Stomach smooth muscle (tissue), 2 donors: ENCODE results near the gene TRIM40.

ENCODE experiments used
- H3K27ac ChIP-seq: one replicate; pipeline ENCODE4 v1.7.0; 2013; ENCODE audit warnings: mild to moderate bottlenecking, low read length, inconsistent platforms
- H3K27me3 ChIP-seq, 2 donors: one replicate each; pipeline ENCODE4 v1.7.0; 2013; ENCODE audit warnings: low read length in 2 of 2; ENCODE audit not compliant: insufficient read depth in 2 of 2, control insufficient read depth in 1 of 2
- H3K36me3 ChIP-seq, 2 donors: one replicate each; pipeline ENCODE4 v1.7.0; 2013; ENCODE audit warnings: low read length in 2 of 2; ENCODE audit not compliant: control insufficient read depth in 2 of 2, insufficient read depth in 2 of 2
- H3K4me1 ChIP-seq: one replicate; pipeline ENCODE4 v1.7.0; 2013; ENCODE audit warnings: low read length; ENCODE audit not compliant: control insufficient read depth, insufficient read depth
- H3K4me3 ChIP-seq, 2 donors: one replicate each; pipeline ENCODE4 v1.7.0; 2013; ENCODE audit warnings: low read length in 2 of 2
- H3K9ac ChIP-seq, 2 donors: one replicate each; pipeline ENCODE4 v1.7.0; 2013; ENCODE audit warnings: low read length in 2 of 2, mild to moderate bottlenecking in 1 of 2
- H3K9me3 ChIP-seq, 2 donors: one replicate each; pipeline ENCODE4 v1.7.0; 2013; ENCODE audit warnings: low read length in 2 of 2; ENCODE audit not compliant: control insufficient read depth in 2 of 2
- donor health status: healthy.
- donor health status: Pancreatic carcinoma.

Gene TRIM40, protein sequence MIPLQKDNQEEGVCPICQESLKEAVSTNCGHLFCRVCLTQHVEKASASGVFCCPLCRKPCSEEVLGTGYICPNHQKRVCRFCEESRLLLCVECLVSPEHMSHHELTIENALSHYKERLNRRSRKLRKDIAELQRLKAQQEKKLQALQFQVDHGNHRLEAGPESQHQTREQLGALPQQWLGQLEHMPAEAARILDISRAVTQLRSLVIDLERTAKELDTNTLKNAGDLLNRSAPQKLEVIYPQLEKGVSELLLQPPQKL

DNA sequence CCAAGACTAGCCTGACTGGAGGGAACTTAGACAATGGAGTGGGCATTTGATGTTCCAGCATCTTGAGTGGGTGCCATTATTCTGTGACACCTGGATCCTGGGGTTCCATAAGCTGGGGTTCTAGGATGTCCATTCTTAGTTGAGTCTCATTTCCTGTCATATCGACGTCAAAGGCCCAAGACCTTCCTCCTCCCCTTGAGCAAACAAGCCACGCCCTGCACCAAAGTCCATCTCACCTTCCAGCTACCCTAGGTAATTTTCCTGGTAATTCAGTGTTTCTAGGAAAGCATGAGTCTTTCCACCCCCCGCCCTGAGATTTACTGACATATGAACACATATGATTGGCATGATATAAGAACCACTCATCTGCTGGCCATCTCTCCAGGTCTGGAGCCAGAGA lies at the start of gene TRIM40:
Gene TRIM40 (plus strand): TSS at position 384 of the 400 bp plus-strand sequence. CDS start 897 bp downstream, outside the sequence.
- Histone ChIP-seq H3K9me3 (no peaks in the 10 kb centered on the region), H3K27me3 (peaks cover 20 to 27% of the 10 kb centered on the region in 2 donors), H3K9ac (no peak within 1 kb of the TSS)

DNA sequence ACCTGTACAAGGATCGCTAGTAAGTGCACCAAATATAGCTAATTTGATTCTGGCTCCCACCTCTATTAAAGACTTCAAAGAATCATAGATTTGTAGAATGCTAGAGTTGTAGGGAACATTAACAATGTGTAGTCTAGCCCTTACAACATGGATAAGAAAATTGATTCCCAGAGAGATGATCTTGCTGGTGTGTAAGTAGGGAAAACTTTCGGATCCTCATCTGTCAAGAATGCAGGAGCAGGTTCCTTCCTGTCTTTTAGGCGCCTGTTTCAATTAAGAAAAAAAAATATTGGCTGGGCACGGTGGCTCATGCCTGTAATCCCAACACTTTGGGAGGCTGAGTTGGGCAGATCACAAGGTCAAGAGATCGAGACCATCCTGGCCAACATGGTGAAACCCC lies 48.1 kb upstream of the TRIM40 start:
- H3K36me3 ChIP-seq: no peaks in the 10 kb centered on the region
- H3K9me3 ChIP-seq: no peaks in the 10 kb centered on the region
- H3K27ac ChIP-seq: no peak overlapping the region
- H3K4me1 ChIP-seq: no peaks in the 10 kb centered on the region
- H3K27me3 ChIP-seq: peaks cover 21 to 27% of the 10 kb centered on the region in 2 donors
- no peak overlapping the region for H3K9ac ChIP-seq
- H3K4me3 ChIP-seq: no peak overlapping the region

More for the DNA sequence above, at the start of gene TRIM40:
- no peaks in the 10 kb centered on the region for H3K36me3 ChIP-seq
- H3K4me3 ChIP-seq: no peak within 1 kb of the TSS
- peaks cover 2% of the 10 kb centered on the region for H3K4me1 ChIP-seq
- no peak within 1 kb of the TSS for H3K27ac ChIP-seq

DNA sequence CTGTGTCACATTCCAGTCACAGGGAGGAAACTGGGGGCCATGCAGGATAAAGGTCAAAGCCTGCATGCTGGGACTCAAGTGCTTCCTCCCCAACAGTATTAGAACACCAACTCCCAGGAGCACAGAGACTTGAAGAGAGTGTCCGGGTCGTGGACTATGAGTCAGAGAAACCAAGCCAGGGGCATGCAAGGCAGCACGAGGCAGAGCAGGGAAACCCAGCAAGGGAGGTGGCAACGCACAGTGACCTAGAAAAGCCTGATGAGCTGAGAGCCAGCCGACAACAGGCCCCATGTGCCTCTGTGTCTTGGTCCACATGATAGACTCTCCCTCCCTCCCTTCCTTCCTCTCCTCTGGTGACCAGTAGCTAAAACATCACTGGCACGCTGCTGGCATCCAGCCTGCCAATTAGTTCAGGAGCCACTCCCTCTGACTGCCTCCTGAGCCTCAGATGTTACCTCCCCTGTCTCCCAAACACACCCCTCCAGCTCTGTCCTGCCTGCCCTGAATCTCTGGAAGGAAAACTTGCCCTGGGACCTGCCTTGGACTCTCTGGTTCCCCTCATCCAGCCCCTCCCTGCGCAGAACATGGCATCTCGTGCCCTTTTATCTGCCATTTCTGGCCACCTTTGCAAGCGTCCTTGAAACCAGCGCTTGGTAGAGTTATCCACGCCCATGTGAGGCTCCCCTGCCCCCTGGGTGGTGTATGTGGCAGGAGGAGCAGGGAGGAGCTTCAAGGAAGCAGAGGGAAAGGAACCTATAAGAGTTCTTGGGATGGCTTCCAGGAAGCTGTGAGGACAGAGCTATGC lies 44.2 kb upstream of the TRIM40 start:
- Histone ChIP-seq H3K27me3 (peaks cover 33 to 43% of the 10 kb centered on the region in 2 donors), H3K27ac (no peak overlapping the region), H3K9me3 (no peaks in the 10 kb centered on the region), H3K4me1 (no peaks in the 10 kb centered on the region), H3K4me3 (no peak overlapping the region), H3K9ac (no peak overlapping the region), H3K36me3 (no peaks in the 10 kb centered on the region)

DNA sequence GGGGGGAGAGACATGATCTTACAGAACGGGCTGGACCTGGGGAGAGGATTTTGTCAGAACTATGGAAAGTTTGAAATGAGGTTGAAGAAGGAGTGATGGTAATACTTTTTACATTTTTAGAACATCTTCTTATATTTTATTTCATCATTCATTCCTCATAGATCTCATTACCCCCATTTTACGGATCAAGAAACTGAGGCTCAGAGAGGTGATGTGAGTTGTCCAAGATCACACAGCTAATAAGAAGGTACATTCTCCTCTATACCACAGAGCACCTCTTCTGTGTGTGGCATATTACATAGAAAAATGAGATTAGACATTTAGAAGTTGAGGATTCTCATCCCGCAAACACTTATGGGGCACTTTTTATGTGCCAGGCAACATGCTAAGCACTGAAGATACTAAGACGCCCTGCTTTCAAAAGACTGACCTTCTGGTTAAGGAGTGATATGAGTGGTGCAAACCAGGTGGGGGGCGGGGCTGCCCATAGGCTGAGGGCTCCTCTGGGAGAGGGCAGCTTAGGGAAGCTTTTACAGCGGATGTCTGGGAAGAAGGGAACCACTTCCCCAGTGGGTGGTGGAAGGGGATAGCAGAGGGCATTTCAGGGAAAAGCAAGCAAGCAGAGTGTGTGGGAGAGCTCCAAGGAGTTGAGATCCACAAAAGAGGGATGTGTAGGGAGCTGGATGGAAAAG lies 42.9 kb upstream of the TRIM40 start:
- Histone ChIP-seq H3K27me3 (peaks cover 35 to 53% of the 10 kb centered on the region in 2 donors), H3K4me1 (no peaks in the 10 kb centered on the region), H3K36me3 (no peaks in the 10 kb centered on the region), H3K9ac (no peak overlapping the region), H3K9me3 (no peaks in the 10 kb centered on the region), H3K27ac (no peak overlapping the region), H3K4me3 (no peak overlapping the region)

DNA sequence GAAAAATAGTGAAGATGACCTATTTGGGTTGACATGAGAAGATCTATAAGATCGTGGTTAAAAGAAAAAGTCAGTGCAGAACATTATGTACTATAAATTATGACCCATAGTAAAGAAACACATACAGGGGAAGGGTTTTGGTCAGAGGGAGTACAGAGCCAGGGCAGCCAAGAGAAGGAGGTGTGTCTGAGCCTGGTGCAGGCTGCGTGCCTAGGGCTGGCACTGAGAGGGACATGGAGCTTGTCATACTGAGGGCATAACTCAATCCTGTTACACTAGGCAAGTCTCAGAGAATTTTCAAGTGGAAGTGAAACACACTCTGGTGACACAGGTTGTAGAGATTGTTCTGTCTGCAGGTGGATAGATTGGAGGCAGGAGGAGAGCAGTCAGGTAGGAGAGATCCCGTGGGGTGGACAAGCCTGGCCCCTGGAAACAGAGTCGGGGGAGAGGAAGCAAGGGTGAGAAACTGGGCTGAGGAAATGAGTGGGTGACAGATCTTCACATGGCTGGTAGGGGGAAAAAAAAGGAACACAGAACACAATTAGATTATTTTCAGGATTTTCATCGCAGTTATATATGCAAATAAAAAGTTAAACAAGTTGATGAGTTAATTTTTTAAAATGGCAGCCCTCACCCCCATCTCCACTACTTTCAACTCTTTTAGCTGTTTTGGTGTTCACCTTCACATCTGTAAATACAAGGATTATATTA lies 41.8 kb upstream of the TRIM40 start:
- peaks cover 40 to 61% of the 10 kb centered on the region in 2 donors for H3K27me3 ChIP-seq

DNA sequence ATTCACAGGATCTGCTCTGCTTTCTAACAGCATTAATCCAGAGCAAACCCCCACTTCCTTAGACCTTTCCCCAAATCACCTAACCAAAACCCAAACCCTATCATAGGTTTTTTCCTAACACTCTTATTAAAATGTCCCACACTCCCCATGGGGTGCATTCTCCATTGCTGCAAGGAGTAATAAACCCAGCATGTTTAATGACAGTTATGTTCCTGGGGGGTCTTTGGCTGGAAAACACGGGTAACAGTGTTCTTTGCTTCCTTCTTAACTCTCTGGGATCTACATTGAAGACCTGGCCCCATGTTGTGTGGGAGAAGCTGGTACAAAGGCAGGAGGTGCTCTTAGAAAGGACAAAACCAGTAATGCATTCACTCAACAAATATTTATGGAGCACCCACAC lies 39.1 kb upstream of the TRIM40 start:
- no peak overlapping the region for H3K4me3 ChIP-seq
- peaks cover 15% of the 10 kb centered on the region for H3K4me1 ChIP-seq
- H3K9me3 ChIP-seq: no peaks in the 10 kb centered on the region
- H3K9ac ChIP-seq: no peak overlapping the region
- peaks cover 52 to 69% of the 10 kb centered on the region in 2 donors for H3K27me3 ChIP-seq
- H3K36me3 ChIP-seq: no peaks in the 10 kb centered on the region
- H3K27ac ChIP-seq: no peak overlapping the region

More for the DNA sequence above, 41.8 kb upstream of the TRIM40 start:
- Histone ChIP-seq H3K9ac (no peak overlapping the region), H3K36me3 (no peaks in the 10 kb centered on the region), H3K4me1 (no peaks in the 10 kb centered on the region), H3K4me3 (no peak overlapping the region), H3K27ac (no peak overlapping the region), H3K9me3 (no peaks in the 10 kb centered on the region)

DNA sequence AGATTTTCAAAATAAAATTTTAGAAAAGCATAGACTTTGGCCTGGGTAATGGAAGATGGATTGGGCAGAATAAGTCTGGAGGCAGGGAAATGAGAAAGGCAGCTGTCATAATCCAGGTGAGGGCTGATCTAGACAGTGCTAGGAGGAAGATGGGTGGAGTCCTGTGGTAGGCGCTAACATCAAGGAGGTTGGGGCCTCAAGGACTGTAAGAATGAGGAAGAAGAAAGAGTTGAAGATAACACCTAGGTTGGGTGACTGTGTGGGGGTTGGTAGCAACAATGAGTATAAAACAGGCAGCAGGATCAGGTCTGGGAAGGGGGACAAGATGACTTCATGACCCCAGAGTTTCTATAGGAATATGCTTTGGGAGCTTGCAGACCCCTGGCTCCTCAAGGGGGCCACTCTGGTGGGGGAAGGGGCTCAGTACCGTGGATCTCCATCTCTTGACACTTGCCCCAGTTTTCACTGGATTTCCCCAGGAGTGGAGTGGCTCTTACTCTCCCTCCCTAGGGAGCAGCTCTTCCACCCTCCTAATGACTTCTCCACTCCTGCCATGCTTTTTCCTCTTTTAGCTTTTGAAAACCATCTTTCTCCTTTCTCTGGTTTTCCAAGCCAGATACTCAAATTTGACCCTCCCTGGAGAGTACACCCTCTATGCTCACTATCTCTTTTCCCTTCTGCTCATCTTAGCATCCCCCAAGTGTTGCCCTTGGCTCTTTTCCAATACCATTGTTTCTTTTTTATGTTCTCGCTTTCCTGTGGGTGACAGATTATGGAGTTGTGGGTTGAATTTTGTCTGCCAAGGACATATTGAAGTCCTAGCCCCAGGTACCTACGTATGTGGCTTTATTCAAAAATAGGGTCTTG lies 37.8 kb upstream of the TRIM40 start:
- Histone ChIP-seq H3K4me3 (no peak overlapping the region), H3K4me1 (peaks cover 26% of the 10 kb centered on the region), H3K36me3 (no peaks in the 10 kb centered on the region), H3K9ac (no peak overlapping the region), H3K27ac (no peak overlapping the region), H3K27me3 (peaks cover 46 to 63% of the 10 kb centered on the region in 2 donors), H3K9me3 (no peaks in the 10 kb centered on the region)

DNA sequence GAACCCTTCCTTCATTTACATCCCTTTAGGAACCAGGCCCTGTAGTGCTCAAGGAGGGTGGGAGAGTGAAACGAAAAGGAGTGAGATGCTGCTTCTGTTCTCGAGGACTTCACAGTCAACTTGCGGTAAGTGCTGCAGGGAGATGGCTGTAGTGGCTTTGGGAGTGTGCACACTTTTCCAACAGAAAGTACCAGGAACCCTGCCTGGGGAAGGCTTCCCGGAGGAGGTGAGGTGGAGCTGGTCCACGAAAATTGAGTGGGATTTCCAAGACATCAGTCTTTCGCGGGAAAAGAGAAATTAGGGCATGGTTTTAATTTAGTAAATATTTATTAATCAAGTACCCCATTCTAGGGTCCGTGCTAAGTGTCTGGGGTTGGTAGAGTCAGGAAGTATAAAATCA lies 35.8 kb upstream of the TRIM40 start:
- no peak overlapping the region for H3K27ac ChIP-seq
- H3K27me3 ChIP-seq: peaks cover 54% of the 10 kb centered on the region in 2 donors
- no peak overlapping the region for H3K9ac ChIP-seq
- peaks cover 33% of the 10 kb centered on the region for H3K4me1 ChIP-seq
- no peaks in the 10 kb centered on the region for H3K9me3 ChIP-seq
- H3K36me3 ChIP-seq: no peaks in the 10 kb centered on the region
- peak overlapping the region in 1 of 2 donors; percentile 74 for H3K4me3 ChIP-seq

DNA sequence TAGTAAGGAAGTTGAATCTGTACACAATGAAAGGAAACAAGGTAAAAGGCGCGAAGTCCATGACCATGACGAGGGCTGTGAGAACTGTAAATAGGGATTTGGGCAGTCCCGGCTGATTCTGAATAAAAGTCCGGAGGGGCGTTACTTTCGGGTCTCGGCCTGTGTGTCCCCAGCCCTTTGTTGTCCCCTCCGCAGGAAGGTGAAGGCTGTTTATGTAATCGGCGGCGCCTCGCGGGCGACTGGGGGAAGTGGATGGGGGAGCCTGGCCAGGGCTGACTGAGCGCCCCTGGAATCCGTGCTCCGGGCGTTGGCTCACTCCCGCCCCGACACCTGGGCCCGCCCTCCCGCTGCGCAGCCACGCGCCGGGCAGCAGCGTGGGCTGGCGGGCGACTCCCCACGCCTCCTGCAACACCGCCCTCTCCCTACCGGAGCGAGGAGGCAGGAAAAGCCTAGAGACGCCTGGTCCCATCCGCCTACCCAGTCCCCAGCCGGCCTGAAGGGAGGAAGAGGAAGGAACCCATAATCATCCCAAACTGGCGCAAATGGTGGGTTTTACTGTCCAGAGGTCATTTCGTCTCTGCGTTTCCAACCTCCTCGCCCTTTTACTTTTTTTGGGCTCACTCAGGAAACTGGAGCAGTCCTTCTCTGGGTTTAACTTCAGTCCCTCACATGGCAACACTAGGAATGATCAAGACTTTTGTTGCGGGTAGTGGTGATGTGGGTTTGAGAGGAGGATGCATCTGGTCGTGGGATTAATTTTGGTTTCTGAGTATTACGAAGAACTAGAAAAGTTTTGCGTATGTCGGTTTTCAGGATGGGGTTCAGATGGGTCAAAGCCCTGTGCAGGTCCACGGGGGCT lies 35.1 kb upstream of the TRIM40 start:
- Histone ChIP-seq H3K9ac (no peak overlapping the region), H3K36me3 (no peaks in the 10 kb centered on the region), H3K27me3 (peaks cover 50% of the 10 kb centered on the region in 2 donors), H3K27ac (no peak overlapping the region), H3K9me3 (no peaks in the 10 kb centered on the region), H3K4me1 (peaks cover 33% of the 10 kb centered on the region), H3K4me3 (peak overlapping the region; percentile 66 to 74)
